GM23338 (cell line): Measurements from ENCODE around the gene KRTAP9-9. TPM values are rescaled to one million over a fixed set of nuclear protein-coding genes. Genes with fewer than 3 reads are reported as not detected.

ENCODE experiments used
- ATAC-seq: fragments of 200-7000 bp; cut with Tn5 transposase; 3 replicates; pipeline ENCODE4 v1.9.1; 2020
- DNase-seq: peaks from one replicate; pipeline ENCODE4 v3.0.0-alpha.2; 2015; ENCODE audit warnings: low spot score
- H2AFZ ChIP-seq: fragments of 200-600 bp; sonication (generic); 2 replicates; pipeline ENCODE4 v1.8.0; 2016; ENCODE audit warnings: antibody characterized with exemption, mild to moderate bottlenecking, moderate library complexity
- H3F3A ChIP-seq: fragments of 200-600 bp; sonication (generic); replicated peaks from 2 replicates; pipeline ENCODE4 v1.8.0; 2017; ENCODE audit warnings: antibody characterized with exemption, mixed run types, low read depth
- H3K27ac ChIP-seq: fragments of 200-600 bp; sonication (generic); 2 replicates; pipeline ENCODE4 v1.6.1; 2016; ENCODE audit warnings: low read depth
- H3K27me3 ChIP-seq: fragments of 200-600 bp; sonication (generic); 2 replicates; pipeline ENCODE4 v1.8.0; 2016; ENCODE audit warnings: mild to moderate bottlenecking, mixed run types, moderate library complexity; ENCODE audit not compliant: insufficient read depth
- H3K36me3 ChIP-seq: fragments of 200-600 bp; sonication (generic); 2 replicates; pipeline ENCODE4 v1.8.0; 2016; ENCODE audit warnings: mild to moderate bottlenecking; ENCODE audit not compliant: insufficient read depth
- H3K4me1 ChIP-seq: fragments of 200-600 bp; sonication (generic); 2 replicates; pipeline ENCODE4 v1.8.0; 2016; ENCODE audit warnings: mild to moderate bottlenecking, moderate library complexity; ENCODE audit not compliant: insufficient read depth
- H3K4me2 ChIP-seq: fragments of 200-600 bp; sonication (generic); 2 replicates; pipeline ENCODE4 v1.7.1; 2017; ENCODE audit warnings: mixed run types
- H3K4me3 ChIP-seq: fragments of 200-600 bp; sonication (generic); 2 replicates; pipeline ENCODE4 v1.6.1; 2016; ENCODE audit warnings: mixed run types
- H3K79me2 ChIP-seq: fragments of 200-600 bp; sonication (generic); replicated peaks from 2 replicates; pipeline ENCODE4 v1.8.0; 2017; ENCODE audit warnings: mild to moderate bottlenecking; ENCODE audit not compliant: insufficient read depth
- H3K9me2 ChIP-seq: fragments of 200-600 bp; sonication (generic); 2 replicates; pipeline ENCODE4 v1.8.0; 2017; ENCODE audit not compliant: insufficient read depth
- H4K20me1 ChIP-seq: fragments of 200-600 bp; sonication (generic); replicated peaks from 2 replicates; pipeline ENCODE4 v1.8.0; 2017; ENCODE audit warnings: mild to moderate bottlenecking; ENCODE audit not compliant: insufficient read depth
- H3K27ac Mint-ChIP-seq: 2 replicates; pipeline ENCODE4 v1.8.0; 2020; ENCODE audit warnings: inconsistent platforms, mild to moderate bottlenecking, moderate library complexity, mixed read lengths
- H3K27me3 Mint-ChIP-seq: 3 replicates; pipeline ENCODE4 v1.8.0; 2022; ENCODE audit warnings: low read depth, mild to moderate bottlenecking, moderate library complexity, mixed read lengths, inconsistent platforms; ENCODE audit not compliant: insufficient read depth, poor library complexity
- H3K36me3 Mint-ChIP-seq: 3 replicates; pipeline ENCODE4 v1.8.0; 2021; ENCODE audit warnings: low read depth, mild to moderate bottlenecking, inconsistent platforms, moderate library complexity, mixed read lengths
- H3K4me1 Mint-ChIP-seq: 3 replicates; pipeline ENCODE4 v1.8.0; 2020; ENCODE audit warnings: mild to moderate bottlenecking, inconsistent platforms, mixed read lengths
- H3K4me3 Mint-ChIP-seq: 3 replicates; pipeline ENCODE4 v1.8.0; 2021; ENCODE audit warnings: moderate library complexity, mild to moderate bottlenecking, inconsistent platforms, mixed read lengths
- H3K9me3 Mint-ChIP-seq: 3 replicates; pipeline ENCODE4 v1.8.0; 2020; ENCODE audit warnings: moderate library complexity, mild to moderate bottlenecking, inconsistent platforms, mixed read lengths
- CREB1 ChIP-seq: fragments of 250-450 bp; sonication (Bioruptor Pico); IDR thresholded peaks from 2 replicates; pipeline ENCODE4 v1.5.0; 2020; ENCODE audit warnings: low read depth, mild to moderate bottlenecking, moderate library complexity
- CTCF ChIP-seq, 2 experiments: fragments of 200-600 bp in 1 of 2; sonication (generic) in 1 of 2; conservative IDR thresholded peaks; 2 replicates each; pipeline versions ENCODE4 v1.5.1 to v1.6.1; 2016 to 2017; ENCODE audit warnings: antibody characterized with exemption in 2 of 2, low read depth in 2 of 2, mild to moderate bottlenecking in 2 of 2, moderate library complexity in 1 of 2
- EZH2 ChIP-seq: fragments of 200-600 bp; sonication (generic); IDR thresholded peaks from one replicate; pipeline ENCODE4 v1.8.0; 2017; ENCODE audit warnings: antibody characterized with exemption, mild to moderate bottlenecking, low read depth; ENCODE audit not compliant: unreplicated experiment
- EZH2phosphoT487 ChIP-seq: fragments of 200-600 bp; sonication (generic); IDR thresholded peaks from one replicate; pipeline ENCODE4 v1.8.1; 2018; ENCODE audit warnings: antibody characterized with exemption; ENCODE audit not compliant: unreplicated experiment
- JUNB ChIP-seq: IDR thresholded peaks from one replicate; pipeline ENCODE4 v1.6.1; 2016; ENCODE audit warnings: antibody characterized with exemption; ENCODE audit not compliant: unreplicated experiment
- POLR2AphosphoS5 ChIP-seq: IDR thresholded peaks from 2 replicates; pipeline ENCODE4 v1.6.1; 2016; ENCODE audit warnings: antibody characterized with exemption, low read depth
- REST ChIP-seq: IDR thresholded peaks from one replicate; pipeline ENCODE4 v1.6.1; 2018; ENCODE audit warnings: antibody characterized with exemption; ENCODE audit not compliant: unreplicated experiment
- STAT1 ChIP-seq: IDR thresholded peaks from one replicate; pipeline ENCODE4 v1.6.1; 2016; ENCODE audit warnings: antibody characterized with exemption; ENCODE audit not compliant: unreplicated experiment
- ZNF114 ChIP-seq: fragments of 250-450 bp; sonication (Bioruptor Pico); IDR thresholded peaks from 2 replicates; pipeline ENCODE4 v1.5.0; 2020; ENCODE audit warnings: mild to moderate bottlenecking, moderate library complexity
- ZNF331 ChIP-seq: fragments of 250-450 bp; sonication (Bioruptor Pico); IDR thresholded peaks from 2 replicates; pipeline ENCODE4 v1.5.0; 2020; ENCODE audit warnings: low read depth, mild to moderate bottlenecking, moderate library complexity
- polyA plus RNA-seq: library from polyadenylated mRNA; unstranded; fragments of >200 nt; fragmentation: Nextera tagmentation; extraction: Ambion mirVana; gene quantifications from 2 replicates; pipeline ENCODE4 v1.2.1, GENCODE V29; 2016
- total RNA-seq: library from RNA; depleted of rRNA; stranded (reverse); fragments of >200 nt; shearing (Covaris generic); gene quantifications from 2 replicates; pipeline ENCODE4 v1.2.3, GENCODE V29; 2014
- TF ChIP-seq, protein P1 (sequence below): IDR thresholded peaks from 2 replicates; pipeline ENCODE4 v1.6.1; 2016; ENCODE audit warnings: antibody characterized with exemption

Gene KRTAP9-9
- total and polyA plus RNA-seq, 2 experiments from 2014 or later, result not detected

- H3K27me3 Mint-ChIP-seq, result peaks cover 2% of the 10 kb centered on the region
Observed at GRCh38 chr17:41254861-41255260, 323 bp upstream of the KRTAP9-9 start.

DNA sequence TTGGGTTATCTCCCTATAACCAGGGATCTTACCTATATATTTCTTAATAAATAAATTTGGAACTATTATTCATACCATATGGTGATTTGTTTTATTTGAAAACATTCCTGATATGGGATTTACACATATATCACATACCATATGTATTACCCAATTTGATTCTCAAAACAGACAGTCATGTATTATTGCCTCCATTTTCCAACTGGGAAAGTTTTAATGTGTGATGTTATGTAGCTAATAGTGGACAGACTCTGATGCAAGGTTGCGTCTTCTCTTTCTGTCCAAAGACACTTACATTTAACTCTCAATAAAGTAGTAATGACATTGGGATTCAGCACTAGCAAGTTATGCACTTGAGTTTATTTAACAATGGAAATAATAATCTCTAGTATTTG is 1.1 kb downstream of the KRTAP9-9 start:
- DNase-seq, result no peak
- ATAC-seq, result no peak
- Histone ChIP-seq H3K79me2 (no peaks in the 10 kb centered on the region), H2AFZ (no peak overlapping the region), H3K4me1 (no peaks in the 10 kb centered on the region), H3K27me3 (no peaks in the 10 kb centered on the region), H4K20me1 (no peaks in the 10 kb centered on the region), H3K36me3 (no peaks in the 10 kb centered on the region), H3K27ac (no peak overlapping the region), H3F3A (no peaks in the 10 kb centered on the region), H3K4me3 (no peak overlapping the region), H3K4me2 (no peak overlapping the region), H3K9me2 (peaks cover 3% of the 10 kb centered on the region)
- H3K4me3 Mint-ChIP-seq, result no peak overlapping the region
- peaks cover 4% of the 10 kb centered on the region; the same call in 2 of the 3 replicates for H3K4me1 Mint-ChIP-seq
- no peaks in the 10 kb centered on the region for H3K36me3 Mint-ChIP-seq
- peaks cover 2% of the 10 kb centered on the region for H3K27me3 Mint-ChIP-seq
- H3K9me3 Mint-ChIP-seq, result no peaks in the 10 kb centered on the region
- TF ChIP-seq EZH2 (no peak), ZNF114 (CRISPR knock-in tag) (no peak), EZH2phosphoT487 (no peak), JUNB (no peak), REST (no peak), STAT1 (no peak), CREB1 (CRISPR knock-in tag) (no peak), ZNF331 (no peak)
- TF ChIP-seq, protein P1, sequence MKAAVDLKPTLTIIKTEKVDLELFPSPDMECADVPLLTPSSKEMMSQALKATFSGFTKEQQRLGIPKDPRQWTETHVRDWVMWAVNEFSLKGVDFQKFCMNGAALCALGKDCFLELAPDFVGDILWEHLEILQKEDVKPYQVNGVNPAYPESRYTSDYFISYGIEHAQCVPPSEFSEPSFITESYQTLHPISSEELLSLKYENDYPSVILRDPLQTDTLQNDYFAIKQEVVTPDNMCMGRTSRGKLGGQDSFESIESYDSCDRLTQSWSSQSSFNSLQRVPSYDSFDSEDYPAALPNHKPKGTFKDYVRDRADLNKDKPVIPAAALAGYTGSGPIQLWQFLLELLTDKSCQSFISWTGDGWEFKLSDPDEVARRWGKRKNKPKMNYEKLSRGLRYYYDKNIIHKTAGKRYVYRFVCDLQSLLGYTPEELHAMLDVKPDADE, result no peak
- H3K27ac Mint-ChIP-seq, result no peak overlapping the region

More at GRCh38 chr17:41254861-41255260, 323 bp upstream of the KRTAP9-9 start:
- Histone ChIP-seq H3K79me2 (no peaks in the 10 kb centered on the region), H3K4me1 (no peaks in the 10 kb centered on the region), H3F3A (no peaks in the 10 kb centered on the region), H4K20me1 (no peaks in the 10 kb centered on the region), H2AFZ (no peak overlapping the region), H3K27ac (no peak overlapping the region), H3K27me3 (no peaks in the 10 kb centered on the region), H3K4me2 (no peak overlapping the region), H3K4me3 (no peak overlapping the region), H3K9me2 (peaks cover 3% of the 10 kb centered on the region; the same call in 1 of the 2 replicates), H3K36me3 (no peaks in the 10 kb centered on the region)
- peaks cover 4% of the 10 kb centered on the region; the same call in 2 of the 3 replicates for H3K4me1 Mint-ChIP-seq
- H3K27ac Mint-ChIP-seq, result no peak overlapping the region
- TF ChIP-seq CTCF (conservative IDR thresholded peaks at IDR 0.05; ENCODE audit: low read depth in 2 of 2), result no peak
- TF ChIP-seq POLR2AphosphoS5, result no peak
- no peak for TF ChIP-seq JUNB
- TF ChIP-seq ZNF114 (CRISPR knock-in tag), result no peak
- H3K36me3 Mint-ChIP-seq, result no peaks in the 10 kb centered on the region
- no peak for ATAC-seq
- H3K4me3 Mint-ChIP-seq, result no peak overlapping the region
- DNase-seq, result no peak
- H3K9me3 Mint-ChIP-seq, result no peaks in the 10 kb centered on the region
